AG08396 (cell line): ENCODE measurements around the gene EI24.
"Not testable (repeated sequence)": the region's sequence is repeated elsewhere in the genome, so short reads cannot be mapped to it uniquely, and the experiment has no call there.

ENCODE experiments used
- DNase-seq: peaks from one replicate; pipeline ENCODE4 v3.0.0; 2012; ENCODE audit warnings: low spot score, mixed read lengths

The EI24 gene

GRCh38 chr11:125568970-125569914 lies at the start of gene EI24:
TSS of gene EI24 (plus strand) at chr11:125569477. CDS start at chr11:125572528, 3,051 bp downstream.
- peak; percentile 94 for DNase-seq

- DNase-seq: no peak
Measured at GRCh38 chr11:125519860-125520834, 49.1 kb upstream of the EI24 start.

- DNase-seq: no peak
Measured at GRCh38 chr11:125525303-125525702, 44.0 kb upstream of the EI24 start.

- DNase-seq: no peak
Measured at GRCh38 chr11:125532668-125533067, 36.6 kb upstream of the EI24 start.

- no peak for DNase-seq
Measured at GRCh38 chr11:125535585-125535984, 33.7 kb upstream of the EI24 start.

- not testable (repeated sequence) for DNase-seq
Measured at GRCh38 chr11:125536834-125537233, 32.4 kb upstream of the EI24 start.

GRCh38 chr11:125542709-125543108 lies 26.6 kb upstream of the EI24 start:
- DNase-seq: no peak

GRCh38 chr11:125550780-125551179 lies 18.5 kb upstream of the EI24 start:
- DNase-seq: no peak

GRCh38 chr11:125551835-125552342 lies 17.4 kb upstream of the EI24 start:
- DNase-seq: no peak

- DNase-seq: no peak
Measured at GRCh38 chr11:125552927-125553326, 16.4 kb upstream of the EI24 start.

- DNase-seq: no peak
Measured at GRCh38 chr11:125553357-125553756, 15.9 kb upstream of the EI24 start.

- DNase-seq: no peak
Measured at GRCh38 chr11:125554038-125554437, 15.2 kb upstream of the EI24 start.

GRCh38 chr11:125559888-125560287 lies 9.4 kb upstream of the EI24 start:
- DNase-seq: no peak

- DNase-seq: no peak
Measured at GRCh38 chr11:125561924-125562323, 7.4 kb upstream of the EI24 start.

GRCh38 chr11:125562430-125562829 lies 6.8 kb upstream of the EI24 start:
- no peak for DNase-seq

GRCh38 chr11:125564357-125564756 lies 4.9 kb upstream of the EI24 start:
- DNase-seq: no peak

- DNase-seq: no peak
Measured at GRCh38 chr11:125566235-125566634, 3.0 kb upstream of the EI24 start.

GRCh38 chr11:125569915-125570621 lies 791 bp downstream of the EI24 start:
- peak; percentile 14 for DNase-seq

GRCh38 chr11:125570952-125571351 lies 1.7 kb downstream of the EI24 start:
- DNase-seq: no peak

GRCh38 chr11:125572916-125573315 lies 3.6 kb downstream of the EI24 start:
- DNase-seq: no peak

- DNase-seq: not testable (repeated sequence)
Measured at GRCh38 chr11:125577181-125577580, 7.9 kb downstream of the EI24 start.

- no peak for DNase-seq
Measured at GRCh38 chr11:125578783-125579182, 9.5 kb downstream of the EI24 start.
